ENCODE data around the gene SPATA2. TPM values are rescaled to one million over a fixed set of nuclear protein-coding genes. Genes with fewer than 3 reads are reported as not detected.

The SPATA2 gene
- total and polyA plus RNA-seq, 2 donors (not counting 3 experiments of a cell fraction or from before 2014, with no cell fraction given): 4.9 to 6.1 TPM

GRCh38 chr20:49945306-49945700, 30.0 kb upstream of the SPATA2 start:
- H2AFZ ChIP-seq (ENCODE audit: low read depth, low read length): no peak overlapping the region
- no peak for DNase-seq (ENCODE audit: low read depth, low spot score)
- H3K27ac ChIP-seq (ENCODE audit: insufficient read depth, low read depth, low read length): no peak overlapping the region
- H3K4me3 ChIP-seq (replicated peaks in 1 of 3; ENCODE audit: insufficient read depth in 1 of 3, low read depth in 1 of 3, low read length in 3 of 3): no peak overlapping the region
- no peaks in the 10 kb centered on the region for H3K9me1 ChIP-seq (replicated peaks; ENCODE audit: control insufficient read depth, extremely low read depth, insufficient read depth, low read length)
- no peak overlapping the region for H3K9ac ChIP-seq (replicated peaks; ENCODE audit: extremely low read depth, insufficient read depth, low read length)
- intact Hi-C loops (cut with micrococcal nuclease): no loop called here
- H3K4me2 ChIP-seq (ENCODE audit: insufficient read depth, low read length): no peak overlapping the region
- H4K20me1 ChIP-seq (replicated peaks; ENCODE audit: control insufficient read depth, extremely low read depth, insufficient read depth, low read length): no peaks in the 10 kb centered on the region
- TF ChIP-seq GATA2 (IDR thresholded peaks at IDR 0.05; ENCODE audit: insufficient read depth, insufficient read length, low read depth, low read length) (no peak), POLR2AphosphoS5 (IDR thresholded peaks at IDR 0.05; ENCODE audit: insufficient read depth, low read depth, low read length) (no peak), FOS (IDR thresholded peaks at IDR 0.05; ENCODE audit: borderline replicate concordance, insufficient read depth, low read length) (no peak), EZH2 (IDR thresholded peaks at IDR 0.05; ENCODE audit: borderline replicate concordance, low read depth, low read length, severe bottlenecking) (no peak), MYC (IDR thresholded peaks at IDR 0.05; ENCODE audit: low read depth, low read length) (no peak)
- CTCF ChIA-PET: interaction anchor here (0.8 to 1.3 kb wide), 2 partner anchors 19 to 34 kb away, joined by 3 to 5 read pairs; no protein-coding TSS in a partner anchor
- no peak for FAIRE-seq
- dilution Hi-C loops (cut with MboI; ENCODE audit: extremely low pct_ligation_motif_present, low sequenced_read_pairs): no loop called here
- no peaks in the 10 kb centered on the region for H3K4me1 ChIP-seq (ENCODE audit: control insufficient read depth, extremely low read depth, insufficient read depth, low read length)
- no peaks in the 10 kb centered on the region for H3K27me3 ChIP-seq (ENCODE audit: control insufficient read depth in 2 of 2, insufficient read depth in 2 of 2, low read length in 2 of 2)
- peaks cover 15 to 27% of the 10 kb centered on the region in 2 experiments for H3K36me3 ChIP-seq (ENCODE audit: control insufficient read depth in 2 of 2, extremely low read depth in 1 of 2, insufficient read depth in 2 of 2, low read length in 2 of 2)
- no peaks in the 10 kb centered on the region for H3K9me3 ChIP-seq (replicated peaks; ENCODE audit: control insufficient read depth, insufficient read depth, low read length)
- BruUV-seq (replicated peaks): no TSS peak
- POLR2A ChIA-PET: no interaction called here
- peaks cover 26% of the 10 kb centered on the region for H3K79me2 ChIP-seq (ENCODE audit: control insufficient read depth, insufficient read depth, low read length)

DNA sequence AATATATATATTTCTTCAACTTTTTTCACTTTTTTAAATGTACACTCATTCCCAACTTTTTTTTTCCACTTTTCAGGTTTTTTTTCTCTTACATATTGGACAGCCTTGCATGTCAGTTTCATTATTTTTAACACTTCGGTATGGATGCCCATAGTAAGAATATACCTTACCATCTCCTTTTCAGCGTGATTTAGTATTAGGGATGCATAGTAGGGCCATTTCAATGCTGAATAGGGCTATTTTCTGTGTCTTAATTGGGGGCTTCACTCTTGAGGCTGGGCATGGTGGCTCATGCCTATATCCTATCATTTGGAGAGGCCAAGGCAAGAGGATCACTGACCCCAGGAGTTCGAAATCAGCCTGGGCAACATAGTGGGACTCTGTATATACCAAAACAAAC, 27.6 kb upstream of the SPATA2 start:
- H3K27ac ChIP-seq (ENCODE audit: insufficient read depth, low read depth, low read length): no peak overlapping the region
- no peak overlapping the region for H2AFZ ChIP-seq (ENCODE audit: low read depth, low read length)
- POLR2A ChIA-PET: interaction anchor here (0.6 kb wide), 1 partner anchor 32 kb away, joined by 4 read pairs; no protein-coding TSS in a partner anchor
- intact Hi-C loops (cut with micrococcal nuclease) (no loop called here), dilution Hi-C loops (cut with MboI; ENCODE audit: extremely low pct_ligation_motif_present, low sequenced_read_pairs) (no loop called here)
- no peak overlapping the region for H3K4me2 ChIP-seq (ENCODE audit: insufficient read depth, low read length)
- H4K20me1 ChIP-seq (replicated peaks; ENCODE audit: control insufficient read depth, extremely low read depth, insufficient read depth, low read length): no peaks in the 10 kb centered on the region
- H3K4me3 ChIP-seq (replicated peaks in 1 of 3; ENCODE audit: insufficient read depth in 1 of 3, low read depth in 1 of 3, low read length in 3 of 3): no peak overlapping the region
- no peaks in the 10 kb centered on the region for H3K27me3 ChIP-seq (ENCODE audit: control insufficient read depth in 2 of 2, insufficient read depth in 2 of 2, low read length in 2 of 2)
- DNase-seq (ENCODE audit: low read depth, low spot score) (no peak), FAIRE-seq (no peak)
- H3K36me3 ChIP-seq (ENCODE audit: control insufficient read depth in 2 of 2, extremely low read depth in 1 of 2, insufficient read depth in 2 of 2, low read length in 2 of 2): peaks cover 11 to 18% of the 10 kb centered on the region in 2 experiments
- no peak for TF ChIP-seq GATA2 (IDR thresholded peaks at IDR 0.05; ENCODE audit: insufficient read depth, insufficient read length, low read depth, low read length)
- TF ChIP-seq MAX (IDR thresholded peaks at IDR 0.05; ENCODE audit: insufficient read depth, insufficient read length): no peak
- TF ChIP-seq POLR2A (IDR thresholded peaks at IDR 0.05; ENCODE audit: low read depth, low read length): no peak
- no peak for TF ChIP-seq EZH2 (IDR thresholded peaks at IDR 0.05; ENCODE audit: borderline replicate concordance, low read depth, low read length, severe bottlenecking)
- no peaks in the 10 kb centered on the region for H3K9me1 ChIP-seq (replicated peaks; ENCODE audit: control insufficient read depth, extremely low read depth, insufficient read depth, low read length)
- no peak overlapping the region for H3K9ac ChIP-seq (replicated peaks; ENCODE audit: extremely low read depth, insufficient read depth, low read length)
- no peaks in the 10 kb centered on the region for H3K9me3 ChIP-seq (replicated peaks; ENCODE audit: control insufficient read depth, insufficient read depth, low read length)
- peaks cover 9% of the 10 kb centered on the region for H3K4me1 ChIP-seq (ENCODE audit: control insufficient read depth, extremely low read depth, insufficient read depth, low read length)
- CTCF ChIA-PET: interaction anchor here (0.6 to 1.6 kb wide), 4 partner anchors 11 to 402 kb away, joined by 3 to 4 read pairs (median 3); no protein-coding TSS in a partner anchor
- H3K79me2 ChIP-seq (ENCODE audit: control insufficient read depth, insufficient read depth, low read length): peaks cover 48% of the 10 kb centered on the region
- BruUV-seq (replicated peaks): no TSS peak

Data from endothelial cell of umbilical vein (primary cell).